ENCODE results near the gene STK32B. TPM values are rescaled to one million over a fixed set of nuclear protein-coding genes. Genes with fewer than 3 reads are reported as not detected.

Gene STK32B
- polyA plus RNA-seq, 6 donors from 2014 or later = 0.27 to 4.7 (median 1.2) TPM; not detected in 2

DNA sequence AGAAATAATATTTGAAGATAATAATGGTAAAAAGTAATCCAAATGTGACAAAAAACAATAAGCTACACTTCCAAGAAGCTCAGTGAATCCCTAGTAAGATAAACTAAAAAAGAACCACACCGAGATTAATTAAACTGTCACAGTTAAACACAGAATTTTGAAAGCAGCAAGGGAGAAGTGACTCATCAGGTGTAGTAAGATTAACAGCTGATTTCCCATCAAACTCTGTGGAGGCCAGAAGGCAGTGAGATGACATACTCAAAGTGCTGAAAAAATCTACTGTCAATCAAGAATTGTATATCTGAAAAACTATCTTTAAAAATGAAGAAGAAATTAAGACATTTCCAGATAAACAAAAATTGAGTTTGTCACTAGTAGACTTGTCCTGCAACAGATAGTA lies 35.3 kb downstream of the STK32B start:
- no peaks in the 10 kb centered on the region for H3K4me1 Mint-ChIP-seq
- H3K27me3 Mint-ChIP-seq = peaks cover 0 to 11% (median 6%) of the 10 kb centered on the region in 3 donors
- peaks cover 16 to 20% of the 10 kb centered on the region in 2 donors for H3K36me3 Mint-ChIP-seq
- H3K4me3 Mint-ChIP-seq = no peak overlapping the region
- peaks cover 15 to 57% (median 34%) of the 10 kb centered on the region in 7 donors for H3K9me3 Mint-ChIP-seq
- ATAC-seq (ENCODE audit: low read depth in 2 of 2) (no peak), DNase-seq (no peak)
- no peak overlapping the region for H3K27ac Mint-ChIP-seq

DNA sequence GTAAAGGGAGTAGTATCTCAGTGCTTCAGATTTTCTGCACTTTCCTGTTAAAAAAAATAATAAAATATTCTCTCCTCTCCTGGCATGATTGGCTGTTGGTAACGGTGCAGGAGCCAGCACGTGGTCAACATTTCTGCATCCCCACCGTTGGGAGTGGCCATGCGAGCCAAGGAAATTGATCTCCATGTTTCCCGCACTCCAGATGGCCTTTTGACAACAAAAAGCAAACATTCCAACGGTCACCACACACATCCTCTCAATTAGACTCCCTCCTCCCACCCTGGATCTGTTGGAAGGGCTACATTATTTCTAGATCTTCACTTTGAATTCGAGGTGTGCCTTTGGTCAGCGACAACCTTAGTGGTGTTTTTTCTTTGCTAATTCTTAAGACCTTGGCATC lies 45.0 kb downstream of the STK32B start:
- ATAC-seq (ENCODE audit: low read depth in 2 of 2) = no peak
- peaks cover 0 to 11% (median 2%) of the 10 kb centered on the region in 7 donors for H3K9me3 Mint-ChIP-seq
- H3K36me3 Mint-ChIP-seq = no peaks in the 10 kb centered on the region
- peaks cover 0 to 7% (median 7%) of the 10 kb centered on the region in 3 donors for H3K27me3 Mint-ChIP-seq
- DNase-seq = no peak
- no peaks in the 10 kb centered on the region for H3K4me1 Mint-ChIP-seq
- no peak overlapping the region for H3K27ac Mint-ChIP-seq
- no peak overlapping the region for H3K4me3 Mint-ChIP-seq

DNA sequence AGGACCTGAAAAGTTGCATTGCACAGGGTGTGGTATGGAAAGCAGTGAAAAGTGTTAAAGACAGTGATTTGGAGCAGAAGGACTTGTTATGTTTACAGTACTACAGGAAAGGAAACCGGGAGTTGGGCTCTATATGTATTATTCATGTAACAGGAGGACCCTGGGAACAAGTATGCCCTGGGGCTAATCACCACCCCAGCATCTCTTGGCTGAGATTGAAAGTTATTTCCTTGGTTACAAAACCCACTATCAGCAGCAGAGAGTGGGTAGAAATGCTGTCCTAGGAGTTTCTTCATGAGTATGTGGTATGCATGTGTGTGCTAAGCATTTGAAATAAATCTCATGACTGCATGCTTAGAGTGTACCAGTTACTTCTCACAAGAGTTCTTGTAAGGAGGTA lies 46.9 kb downstream of the STK32B start:
- Mint-ChIP-seq H3K27ac (peak overlapping the region in 1 of 6 donors; percentile 30), H3K27me3 (peaks cover 7 to 8% (median 7%) of the 10 kb centered on the region in 3 donors), H3K9me3 (peaks cover 0 to 11% (median 0%) of the 10 kb centered on the region in 7 donors), H3K4me1 (no peaks in the 10 kb centered on the region), H3K36me3 (no peaks in the 10 kb centered on the region), H3K4me3 (no peak overlapping the region)
- no peak for DNase-seq
- ATAC-seq (ENCODE audit: low read depth in 2 of 2) = no peak

DNA sequence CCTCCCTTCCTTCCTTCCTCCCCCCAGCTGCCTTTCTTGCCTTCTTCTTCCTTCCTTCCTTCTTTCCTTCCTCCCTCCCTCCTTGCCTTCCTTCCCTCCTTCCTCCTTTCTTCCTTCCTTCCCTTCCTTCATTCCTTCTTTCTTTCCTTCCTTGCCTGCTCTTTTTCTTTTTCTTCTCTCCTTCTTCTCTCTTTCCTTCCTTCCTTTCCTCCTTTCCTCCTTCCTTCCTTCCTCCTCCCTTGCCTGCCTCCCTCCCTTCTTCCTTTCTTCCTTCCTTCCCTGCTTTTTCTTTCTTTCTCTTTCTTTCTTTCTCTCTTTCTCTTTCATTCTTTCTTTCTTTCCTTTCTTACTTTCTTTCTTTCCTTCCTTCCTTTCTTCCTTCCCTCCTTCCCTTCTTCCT lies 49.1 kb downstream of the STK32B start:
- ATAC-seq (ENCODE audit: low read depth in 2 of 2) (no peak), DNase-seq (no peak)
- Mint-ChIP-seq H3K4me1 (no peaks in the 10 kb centered on the region), H3K36me3 (no peaks in the 10 kb centered on the region), H3K27ac (no peak overlapping the region), H3K4me3 (no peak overlapping the region), H3K9me3 (peaks cover 0 to 11% (median 0%) of the 10 kb centered on the region in 7 donors), H3K27me3 (peaks cover 4 to 9% (median 7%) of the 10 kb centered on the region in 3 donors)

DNA sequence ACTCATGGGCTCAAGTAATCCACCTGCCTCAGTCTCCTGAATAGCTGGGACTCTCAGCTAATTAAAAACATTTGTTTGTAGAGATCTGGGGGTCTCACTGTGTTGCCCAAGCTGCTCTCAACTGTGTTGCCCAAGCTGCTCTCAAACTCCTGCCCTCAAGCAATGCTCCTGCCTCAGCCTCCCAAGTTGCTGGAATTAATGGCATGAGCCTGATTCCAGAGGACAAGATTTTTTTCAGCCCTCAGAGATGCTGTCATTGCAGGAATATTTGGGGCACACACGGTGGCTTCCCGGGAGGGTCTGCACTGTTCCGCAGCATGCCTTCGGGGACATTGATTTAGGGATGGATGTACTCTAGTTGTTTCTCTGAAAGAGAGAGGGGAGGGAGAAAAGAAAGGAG lies 49.7 kb downstream of the STK32B start:
- DNase-seq (no peak), ATAC-seq (ENCODE audit: low read depth in 2 of 2) (no peak)
- H3K9me3 Mint-ChIP-seq = peaks cover 0 to 11% (median 0%) of the 10 kb centered on the region in 7 donors
- no peaks in the 10 kb centered on the region for H3K36me3 Mint-ChIP-seq
- H3K4me3 Mint-ChIP-seq = no peak overlapping the region
- H3K4me1 Mint-ChIP-seq = no peaks in the 10 kb centered on the region
- H3K27me3 Mint-ChIP-seq = peaks cover 4 to 9% (median 7%) of the 10 kb centered on the region in 3 donors
- peak overlapping the region in 1 of 6 donors; percentile 52 for H3K27ac Mint-ChIP-seq

DNA sequence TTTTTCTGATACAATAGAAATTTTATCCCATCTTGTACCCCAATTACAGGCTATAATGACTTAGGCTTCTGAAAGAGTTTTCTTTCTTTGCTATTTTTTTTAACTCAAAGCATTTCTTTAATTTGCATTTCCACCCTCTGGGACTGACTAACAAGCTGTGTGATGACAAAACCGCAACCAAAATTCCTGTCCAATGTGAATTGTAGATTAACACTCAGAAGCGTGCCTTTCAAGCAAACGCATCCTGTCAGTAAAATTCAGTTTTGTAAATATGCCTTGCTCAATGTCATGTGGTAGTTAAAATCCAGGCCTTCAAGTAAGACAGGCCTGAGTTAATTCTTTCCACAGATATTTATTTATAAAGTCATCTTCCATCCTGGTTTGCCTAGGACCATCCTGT lies 50.3 kb downstream of the STK32B start:
- no peak for ATAC-seq (ENCODE audit: low read depth in 2 of 2)
- Mint-ChIP-seq H3K27ac (no peak overlapping the region), H3K27me3 (peaks cover 4 to 9% (median 7%) of the 10 kb centered on the region in 3 donors), H3K4me3 (no peak overlapping the region), H3K4me1 (no peaks in the 10 kb centered on the region), H3K36me3 (no peaks in the 10 kb centered on the region), H3K9me3 (peaks cover 0 to 11% (median 0%) of the 10 kb centered on the region in 7 donors)
- DNase-seq = no peak

DNA sequence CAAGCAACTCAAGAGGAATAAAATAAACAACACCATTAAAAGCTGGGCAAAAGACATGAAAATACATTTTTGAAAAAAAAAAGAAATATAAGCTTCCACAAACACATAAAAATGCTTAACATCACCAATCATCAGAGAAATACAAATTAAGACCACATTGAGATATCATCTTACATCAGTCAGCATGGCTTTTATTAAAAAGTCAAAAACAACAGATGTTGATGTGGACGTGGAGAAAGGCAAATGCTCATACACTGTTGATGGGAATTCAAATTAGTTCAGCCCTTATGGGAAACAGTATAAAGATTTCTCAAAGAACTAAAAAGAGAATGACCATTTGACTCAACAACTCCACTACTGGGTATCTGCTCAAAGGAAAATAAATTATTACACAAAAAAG lies 59.6 kb downstream of the STK32B start:
- Mint-ChIP-seq H3K9me3 (no peaks in the 10 kb centered on the region), H3K27ac (no peak overlapping the region), H3K4me3 (no peak overlapping the region), H3K36me3 (peaks cover 0 to 5% of the 10 kb centered on the region in 2 donors), H3K4me1 (no peaks in the 10 kb centered on the region), H3K27me3 (peaks cover 0 to 7% (median 0%) of the 10 kb centered on the region in 3 donors)
- ATAC-seq (ENCODE audit: low read depth in 2 of 2) (no peak), DNase-seq (no peak)

DNA sequence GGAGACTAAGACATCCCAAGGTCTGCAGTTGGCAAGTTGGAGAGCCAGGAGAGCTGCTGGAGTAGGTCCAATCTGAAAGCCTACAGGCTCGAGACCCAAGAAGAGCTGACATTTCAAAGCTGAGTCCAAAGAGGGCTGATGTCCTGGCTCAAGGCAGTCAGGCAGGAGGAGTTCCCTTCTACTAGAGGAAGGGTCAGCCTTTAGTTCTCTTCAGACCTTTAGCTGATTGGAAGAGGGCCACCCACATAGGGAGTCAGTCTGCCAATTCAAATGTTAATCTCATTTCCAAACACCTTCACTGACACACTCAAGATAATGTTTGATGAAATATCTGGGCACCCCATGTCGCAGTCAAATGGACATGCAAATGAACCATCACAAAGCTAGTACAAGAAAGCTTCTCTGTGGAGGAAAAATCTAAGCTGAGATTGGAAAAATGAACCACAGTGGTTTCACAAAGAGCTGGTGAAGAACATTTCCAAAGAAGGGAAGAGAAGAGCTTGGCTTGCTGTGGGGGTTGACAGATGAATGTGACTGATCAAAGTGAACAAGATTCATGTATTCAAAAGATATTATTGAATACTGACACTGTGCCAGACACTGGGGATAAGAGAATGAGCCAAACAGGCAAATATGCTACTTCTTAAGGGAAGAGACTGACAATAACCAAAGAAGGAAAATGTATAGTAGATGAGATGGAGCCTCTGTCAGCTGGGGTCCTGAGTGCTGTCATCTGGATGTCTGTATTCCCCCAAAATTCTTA lies 61.2 kb downstream of the STK32B start:
- ATAC-seq (ENCODE audit: low read depth in 2 of 2) = no peak
- H3K4me3 Mint-ChIP-seq = no peak overlapping the region
- no peaks in the 10 kb centered on the region for H3K9me3 Mint-ChIP-seq
- H3K27me3 Mint-ChIP-seq = peaks cover 0 to 7% (median 0%) of the 10 kb centered on the region in 3 donors
- H3K4me1 Mint-ChIP-seq = no peaks in the 10 kb centered on the region
- no peak for DNase-seq
- H3K27ac Mint-ChIP-seq = no peak overlapping the region
- H3K36me3 Mint-ChIP-seq = peaks cover 0 to 5% of the 10 kb centered on the region in 2 donors

DNA sequence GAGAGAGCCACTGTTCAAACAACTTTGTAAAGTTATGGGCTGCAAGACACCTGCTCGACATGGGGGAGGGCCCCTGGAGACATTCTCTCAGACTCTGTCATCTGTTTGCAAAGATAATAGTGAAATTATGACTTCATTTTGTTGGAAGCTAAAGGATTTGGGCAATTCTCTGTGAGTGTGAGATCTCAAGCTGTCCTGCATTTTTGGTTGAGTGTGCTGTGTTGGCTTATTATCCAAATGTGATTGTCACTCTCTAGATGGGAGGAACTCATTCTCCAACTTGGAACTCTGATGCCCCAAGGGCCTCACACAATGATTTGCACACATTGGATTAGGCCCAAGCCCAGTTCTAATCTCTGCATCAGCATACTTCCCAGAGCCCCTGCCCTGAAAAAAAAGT lies 63.7 kb downstream of the STK32B start:
- Mint-ChIP-seq H3K36me3 (no peaks in the 10 kb centered on the region), H3K4me3 (no peak overlapping the region), H3K27ac (no peak overlapping the region), H3K4me1 (no peaks in the 10 kb centered on the region), H3K27me3 (no peaks in the 10 kb centered on the region), H3K9me3 (no peaks in the 10 kb centered on the region)
- no peak for DNase-seq
- ATAC-seq (ENCODE audit: low read depth in 2 of 2) = no peak

DNA sequence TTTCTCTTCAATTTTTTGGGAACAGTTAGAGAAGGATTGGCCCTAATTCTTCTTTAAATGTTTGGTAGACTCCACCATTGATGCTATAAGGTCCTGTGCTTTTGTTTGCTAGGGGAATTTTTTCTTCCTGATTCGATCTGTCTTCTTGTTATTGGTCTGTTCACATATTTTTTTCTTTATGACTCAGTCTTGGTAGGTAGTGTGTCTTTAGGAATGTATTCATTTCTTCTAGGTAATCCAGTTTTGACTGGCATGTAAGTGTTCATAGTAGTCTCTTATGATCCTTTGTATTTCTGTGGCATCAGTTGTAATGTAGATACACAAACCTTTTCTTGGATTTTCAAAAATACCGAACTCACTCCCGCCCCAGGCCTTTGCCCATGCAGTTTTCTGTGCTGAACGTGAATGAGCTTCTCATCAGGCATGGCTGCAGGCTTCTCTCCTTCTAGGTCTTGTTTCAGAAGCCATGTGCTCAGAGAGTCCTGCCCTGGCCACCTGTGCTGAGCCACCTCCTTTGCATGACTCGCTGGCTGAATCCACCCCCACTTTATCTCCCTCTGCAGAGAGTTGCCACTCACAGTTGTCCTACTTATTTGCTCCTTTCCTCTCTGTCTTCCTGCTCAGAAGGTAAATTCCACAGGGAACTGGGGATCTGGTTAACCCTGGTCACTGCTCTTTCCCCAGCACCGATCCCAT lies 67.0 kb downstream of the STK32B start:
- Mint-ChIP-seq H3K27ac (no peak overlapping the region), H3K9me3 (no peaks in the 10 kb centered on the region), H3K27me3 (no peaks in the 10 kb centered on the region), H3K4me1 (no peaks in the 10 kb centered on the region), H3K4me3 (no peak overlapping the region), H3K36me3 (no peaks in the 10 kb centered on the region)
- ATAC-seq (ENCODE audit: low read depth in 2 of 2) (no peak), DNase-seq (no peak)

DNA sequence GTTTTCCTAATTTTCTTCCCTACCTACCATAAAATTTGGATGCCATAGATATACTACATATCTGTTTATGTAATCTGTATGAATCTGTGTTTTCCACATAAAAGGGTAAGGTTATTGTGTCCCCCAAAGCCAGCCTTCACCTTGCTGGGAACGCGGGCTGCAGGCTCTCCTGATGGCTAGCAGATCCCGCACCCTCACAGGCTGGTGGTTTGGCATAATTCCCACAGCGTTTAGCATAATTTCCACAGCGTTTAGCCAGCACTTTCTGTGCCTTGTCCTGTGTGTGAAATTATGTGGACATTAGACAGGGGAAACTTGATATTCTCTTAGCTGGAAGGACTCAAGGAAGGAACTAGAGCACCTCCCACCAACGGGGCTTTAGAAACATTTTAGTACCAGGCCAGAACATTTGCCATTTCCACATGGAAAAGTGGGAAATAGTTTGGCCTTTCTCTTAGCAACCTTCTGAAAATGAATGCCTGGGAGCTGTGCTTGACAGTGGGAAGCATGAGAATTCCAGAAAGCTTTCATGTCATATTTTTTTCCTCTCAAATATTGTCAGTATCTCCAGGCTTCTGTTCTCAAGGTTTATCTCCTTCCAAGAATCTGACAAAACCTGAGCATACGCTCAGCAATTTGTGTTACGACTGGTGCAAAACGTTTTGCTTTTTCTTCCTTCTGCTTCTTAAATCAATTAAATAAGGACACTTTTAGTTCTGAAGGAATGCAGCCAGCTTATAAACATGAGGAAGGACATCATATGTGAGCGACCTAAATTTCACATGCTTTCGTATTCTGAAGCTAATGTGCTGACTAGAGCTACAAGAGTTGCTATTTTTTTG lies 67.9 kb downstream of the STK32B start:
- H3K36me3 Mint-ChIP-seq = no peaks in the 10 kb centered on the region
- H3K9me3 Mint-ChIP-seq = no peaks in the 10 kb centered on the region
- ATAC-seq (ENCODE audit: low read depth in 2 of 2) (no peak), DNase-seq (no peak)
- H3K27ac Mint-ChIP-seq = no peak overlapping the region
- H3K27me3 Mint-ChIP-seq = no peaks in the 10 kb centered on the region
- no peak overlapping the region for H3K4me3 Mint-ChIP-seq
- no peaks in the 10 kb centered on the region for H3K4me1 Mint-ChIP-seq

DNA sequence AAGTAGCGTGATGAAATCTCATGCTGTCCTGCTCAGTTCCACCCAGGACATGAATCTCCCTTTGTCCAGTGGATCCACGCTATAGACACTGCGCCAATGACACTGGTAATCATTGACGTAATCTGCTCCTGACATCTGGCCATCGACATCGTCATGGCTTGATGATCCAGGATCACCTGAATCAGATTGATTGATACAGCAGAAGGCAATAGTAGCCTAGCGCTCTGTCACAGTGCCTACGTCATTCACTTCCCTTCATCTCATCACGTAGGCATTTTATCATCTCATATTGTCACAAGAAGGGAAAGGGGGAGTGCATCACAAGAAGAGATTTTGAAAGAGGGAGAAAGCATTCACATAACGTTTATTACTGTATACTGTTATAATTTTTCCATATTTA lies 68.8 kb downstream of the STK32B start:
- Mint-ChIP-seq H3K27me3 (no peaks in the 10 kb centered on the region), H3K27ac (no peak overlapping the region), H3K9me3 (no peaks in the 10 kb centered on the region), H3K36me3 (no peaks in the 10 kb centered on the region), H3K4me1 (no peaks in the 10 kb centered on the region), H3K4me3 (no peak overlapping the region)
- ATAC-seq (ENCODE audit: low read depth in 2 of 2) (no peak), DNase-seq (no peak)

DNA sequence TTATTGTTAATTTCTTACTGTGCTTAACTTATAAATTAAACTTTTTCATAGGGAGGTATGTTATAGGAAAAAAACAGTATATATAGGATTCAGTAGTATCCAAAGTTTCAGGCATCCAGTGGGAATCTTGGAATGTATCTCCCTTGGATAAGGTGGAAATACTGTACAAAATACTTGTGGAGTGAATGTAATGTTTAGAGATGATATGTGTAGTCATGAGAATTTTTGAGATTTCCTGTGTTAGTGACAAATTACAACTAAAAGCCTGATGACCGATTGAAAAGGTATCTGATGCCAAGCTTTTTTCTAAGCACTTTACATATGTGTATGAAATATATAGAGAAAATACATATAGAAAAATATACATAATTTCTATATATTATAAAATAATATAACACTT lies 69.2 kb downstream of the STK32B start:
- no peak for DNase-seq
- no peak for ATAC-seq (ENCODE audit: low read depth in 2 of 2)
- H3K9me3 Mint-ChIP-seq = no peaks in the 10 kb centered on the region
- H3K27ac Mint-ChIP-seq = no peak overlapping the region
- H3K4me3 Mint-ChIP-seq = no peak overlapping the region
- H3K36me3 Mint-ChIP-seq = no peaks in the 10 kb centered on the region
- no peaks in the 10 kb centered on the region for H3K4me1 Mint-ChIP-seq
- peaks cover 0 to under 1% (median 0%) of the 10 kb centered on the region in 3 donors for H3K27me3 Mint-ChIP-seq

All from naive B cell (primary cell).